Stimulated activated CD4-positive, alpha-beta T cell treated with anti-CD3 and anti-CD28 coated beads, Interleukin-2, amount 100 ng/mL, for 4 hours (primary cell): ENCODE results near the gene SLC35G6.
"Not testable (repeated sequence)": the region's sequence is repeated elsewhere in the genome, so short reads cannot be mapped to it uniquely, and the experiment has no call there.

Experiments
- DNase-seq: peaks from one replicate; pipeline ENCODE4 v3.0.0-alpha.2; 2020; ENCODE audit warnings: low read depth

The SLC35G6 gene

DNA sequence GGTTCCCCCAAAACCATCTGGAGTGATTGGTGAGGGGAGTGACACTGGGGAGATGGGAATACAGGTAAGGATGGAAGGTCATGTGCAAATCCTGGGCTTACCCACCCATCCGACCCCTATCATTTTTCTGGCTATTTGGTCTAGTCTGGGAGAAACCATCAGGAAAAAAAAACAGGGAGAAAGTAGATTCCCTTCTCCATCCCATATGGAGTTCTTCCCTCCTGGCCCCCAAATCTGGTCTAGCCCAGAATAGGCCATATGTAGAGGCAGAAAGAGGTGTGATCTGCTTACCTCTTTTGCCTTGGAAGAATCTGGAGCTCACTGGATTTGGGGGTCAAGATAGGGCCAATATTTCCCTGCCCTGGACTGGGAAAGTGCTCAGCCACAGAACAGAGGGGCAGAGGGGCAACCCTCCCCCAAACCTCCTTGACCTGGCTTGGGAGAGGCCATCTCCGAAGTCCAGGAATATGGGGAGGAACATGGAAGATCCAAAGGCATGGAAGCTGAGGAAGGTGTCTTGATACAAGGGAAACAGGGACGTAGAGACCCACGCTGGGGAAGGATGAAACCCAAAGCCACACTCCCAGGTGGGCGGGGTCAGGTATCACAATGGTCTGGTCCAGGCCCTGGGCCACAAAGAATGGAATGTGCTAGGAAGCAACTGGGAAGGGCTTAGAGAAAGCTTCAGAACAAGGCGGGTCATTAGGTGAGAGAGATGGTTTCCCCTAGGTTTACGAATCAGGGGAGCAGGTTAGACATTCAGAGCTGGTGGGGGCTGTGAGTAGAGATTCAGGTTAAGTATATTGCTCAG, 20.2 kb upstream of the SLC35G6 start:
- DNase-seq = no peak

- no peak for DNase-seq
Observed at GRCh38 chr17:7462474-7463371, 18.5 kb upstream of the SLC35G6 start.

DNA sequence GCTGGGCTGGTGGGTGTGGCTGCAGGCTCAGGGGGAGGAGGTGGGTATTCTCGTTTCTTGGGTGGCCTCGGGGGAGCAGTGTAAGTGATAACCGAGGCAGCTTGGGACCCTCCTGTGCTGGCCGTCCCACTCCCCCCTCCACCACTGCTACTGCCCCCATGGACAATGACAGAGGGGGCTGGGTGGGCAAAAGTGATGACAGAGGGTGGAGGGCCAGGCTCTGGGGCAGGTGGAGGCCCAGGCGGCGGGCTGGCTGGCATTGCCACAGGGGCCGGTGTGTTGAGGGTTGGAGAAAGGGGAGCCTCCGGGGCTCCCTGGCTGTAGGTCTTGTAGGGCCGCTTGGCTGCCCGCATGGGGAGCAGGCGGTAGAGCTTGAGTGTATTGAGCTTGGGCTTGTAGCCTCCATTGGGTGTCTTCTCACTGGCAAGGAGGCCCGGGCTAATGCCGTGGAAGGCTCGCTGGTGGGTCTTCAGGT, 17.8 kb upstream of the SLC35G6 start:
- DNase-seq = no peak

GRCh38 chr17:7464081-7464480, 17.2 kb upstream of the SLC35G6 start:
- no peak for DNase-seq

GRCh38 chr17:7465597-7466275, 15.5 kb upstream of the SLC35G6 start:
- DNase-seq = no peak

- no peak for DNase-seq
Observed at GRCh38 chr17:7466318-7466638, 15.0 kb upstream of the SLC35G6 start.

- DNase-seq = no peak
Observed at GRCh38 chr17:7466639-7467341, 14.5 kb upstream of the SLC35G6 start.

DNA sequence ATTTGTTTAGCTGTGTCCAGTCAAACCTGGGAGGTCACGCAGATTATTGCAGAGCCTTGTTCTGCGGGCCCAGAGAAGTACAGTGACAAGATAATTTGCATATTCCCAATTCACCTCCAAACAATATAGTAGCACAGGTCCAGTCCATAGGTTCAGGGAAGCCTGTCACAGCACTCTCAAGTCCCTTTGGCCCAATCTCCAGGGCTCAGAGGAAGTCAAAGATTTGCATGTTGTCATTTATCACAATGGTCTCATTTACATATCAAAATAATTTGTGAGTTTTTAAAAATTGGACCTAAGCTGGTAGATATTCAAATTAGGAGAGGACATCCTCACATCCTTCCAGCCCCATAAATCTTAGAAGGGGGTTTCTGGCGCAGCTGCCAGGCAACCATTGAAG, 13.7 kb upstream of the SLC35G6 start:
- DNase-seq = no peak

GRCh38 chr17:7468290-7468689, 13.0 kb upstream of the SLC35G6 start:
- no peak for DNase-seq

GRCh38 chr17:7468804-7469389, 12.3 kb upstream of the SLC35G6 start:
- no peak for DNase-seq

DNA sequence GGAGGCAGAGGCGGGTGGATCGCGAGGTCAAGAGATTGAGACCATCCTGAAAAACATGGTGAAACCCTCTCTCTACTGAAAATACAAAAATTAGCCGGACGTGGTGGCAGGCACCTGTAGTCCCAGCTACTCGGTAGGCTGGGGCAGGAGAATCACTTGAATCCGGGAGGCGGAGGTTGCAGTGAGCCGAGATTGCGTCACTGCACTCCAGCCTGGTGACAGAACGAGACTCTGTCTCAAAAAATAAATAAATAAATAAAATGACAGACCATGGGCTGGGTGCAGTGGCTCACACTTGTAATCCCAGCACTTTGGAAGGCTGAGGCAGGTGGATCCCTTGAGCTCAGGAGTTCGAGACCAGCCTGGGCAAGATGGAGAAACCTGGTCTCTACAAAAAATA, 11.4 kb upstream of the SLC35G6 start:
- not testable (repeated sequence) for DNase-seq

GRCh38 chr17:7470457-7470973, 10.7 kb upstream of the SLC35G6 start:
- DNase-seq = not testable (repeated sequence)

DNA sequence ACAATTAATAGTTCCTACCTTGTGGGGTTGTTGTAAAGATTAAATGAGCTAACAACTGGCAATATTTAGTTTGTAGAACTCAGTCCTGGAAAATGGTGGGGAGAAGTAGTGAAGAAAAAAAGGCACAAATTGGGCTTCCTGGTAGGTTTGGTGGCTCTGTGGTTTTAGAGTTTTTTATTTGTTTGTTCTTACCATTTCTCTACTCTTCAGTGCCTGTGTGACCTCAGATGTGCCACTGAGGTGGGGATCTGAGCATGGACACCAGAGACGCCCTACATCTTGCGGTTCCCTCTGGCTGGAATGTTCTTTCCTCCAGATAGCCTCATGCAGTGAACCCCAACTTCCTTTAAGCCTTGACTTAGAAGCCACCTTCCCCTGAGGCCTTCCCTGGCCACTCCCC, 9.5 kb upstream of the SLC35G6 start:
- DNase-seq = no peak

GRCh38 chr17:7474767-7475166, 6.5 kb upstream of the SLC35G6 start:
- not testable (repeated sequence) for DNase-seq

DNA sequence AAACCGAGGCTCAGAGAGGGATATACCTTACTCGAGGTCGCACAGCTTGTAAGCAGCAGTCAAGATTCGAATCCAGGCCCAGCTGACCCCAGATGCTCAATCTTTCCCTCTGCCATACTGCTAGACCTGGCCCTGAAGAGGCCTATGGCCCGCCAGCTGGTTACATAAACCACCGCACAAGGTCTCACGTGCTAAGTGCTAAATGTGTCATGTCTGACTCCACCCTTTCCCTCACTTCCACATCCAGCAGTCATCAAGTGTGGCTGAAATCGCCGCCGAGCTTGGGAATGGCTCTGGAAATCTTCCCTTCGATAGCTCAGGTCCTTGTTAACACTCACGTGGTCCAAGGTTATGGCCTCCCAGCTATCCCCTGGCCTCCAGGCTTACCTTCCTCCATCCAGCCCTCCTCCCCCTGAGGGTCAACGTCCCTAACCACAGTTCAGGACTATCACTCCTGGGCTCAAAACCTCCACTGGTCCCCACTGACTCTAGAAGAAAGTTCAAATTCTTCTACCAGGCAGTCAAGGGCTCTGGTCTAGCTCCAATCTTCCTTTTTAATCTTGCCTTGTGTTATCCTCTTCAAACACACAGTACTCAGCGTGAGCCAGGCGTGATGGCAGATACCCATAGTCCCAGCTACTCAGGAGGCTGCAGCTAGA, 5.4 kb upstream of the SLC35G6 start:
- no peak for DNase-seq

- no peak for DNase-seq
Observed at GRCh38 chr17:7476494-7476893, 4.8 kb upstream of the SLC35G6 start.

DNA sequence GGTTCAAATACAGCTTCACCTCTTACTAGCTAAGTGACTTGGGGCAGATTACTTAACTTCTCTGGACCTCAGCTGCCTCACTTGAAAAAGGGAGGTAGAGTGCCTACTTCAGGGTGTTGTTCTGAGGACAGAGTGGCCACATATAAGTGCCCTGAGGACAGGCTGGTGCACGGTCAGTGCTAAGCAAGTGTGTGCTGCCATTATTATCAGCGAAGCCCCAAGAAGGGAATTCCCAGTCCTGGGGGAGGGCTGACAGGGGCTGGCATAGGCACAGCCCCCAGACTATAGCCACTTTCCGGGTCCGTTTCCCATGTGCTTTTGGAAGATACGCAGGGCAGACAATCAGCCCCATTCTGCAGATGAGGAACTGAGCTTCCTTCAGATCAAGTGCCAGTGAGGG, 4.3 kb upstream of the SLC35G6 start:
- no peak for DNase-seq

- peak; percentile 20 for DNase-seq
Observed at GRCh38 chr17:7477392-7478275, 3.6 kb upstream of the SLC35G6 start.

GRCh38 chr17:7478276-7479212, 2.7 kb upstream of the SLC35G6 start:
- DNase-seq = peak; percentile 40
